Fibroblast of peridontal ligament (primary cell): Measurements from ENCODE around the gene SMTNL2.
"Not testable (repeated sequence)": the region's sequence is repeated elsewhere in the genome, so short reads cannot be mapped to it uniquely, and the experiment has no call there.

Experiments used
- DNase-seq: peaks from one replicate; pipeline ENCODE4 v3.0.0-alpha.2; 2010; ENCODE audit errors: extremely low read depth

Gene SMTNL2

DNA sequence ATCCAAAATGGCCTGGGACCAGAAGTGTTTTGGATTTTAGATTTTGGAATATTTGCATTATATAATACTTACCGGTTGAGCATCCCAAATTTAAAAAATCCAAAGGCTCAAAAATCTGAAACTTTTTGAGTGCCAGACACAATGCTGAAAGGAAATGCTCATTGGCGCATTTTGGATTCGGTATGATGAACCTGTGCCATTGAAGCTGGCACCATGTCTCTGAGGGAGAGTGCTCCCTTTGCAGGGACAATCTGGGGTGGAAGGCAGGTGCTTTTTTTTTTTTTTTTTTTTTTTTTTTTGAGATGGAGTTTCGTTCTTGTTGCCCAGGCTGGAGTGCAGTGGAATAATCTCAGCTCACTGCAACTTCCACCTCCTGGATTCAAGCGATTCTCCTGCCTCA, 17.7 kb downstream of the SMTNL2 start:
- DNase-seq = no peak

- DNase-seq = peak; percentile 79
Measured at GRCh38 chr17:4604111-4604644, 19.8 kb downstream of the SMTNL2 start.

DNA sequence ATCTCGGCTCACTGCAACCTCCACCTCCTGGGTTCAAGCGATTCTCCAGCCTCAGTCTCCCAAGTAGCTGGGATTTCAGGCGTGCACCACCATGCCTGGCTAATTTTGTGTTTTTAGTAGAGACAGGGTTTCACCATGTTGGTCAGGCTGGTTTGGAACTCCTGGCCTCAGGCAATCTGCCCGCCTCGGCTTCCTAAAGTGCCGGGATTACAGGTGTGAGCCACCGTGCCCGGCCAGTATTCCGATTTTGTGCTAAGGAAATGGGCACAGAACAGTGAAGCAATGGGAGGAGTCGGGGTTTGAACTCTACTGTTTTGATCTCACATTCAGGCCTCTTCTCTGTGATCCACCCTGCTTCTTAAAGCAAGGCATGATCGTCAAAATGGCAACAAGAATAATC, 20.4 kb downstream of the SMTNL2 start:
- not testable (repeated sequence) for DNase-seq

DNA sequence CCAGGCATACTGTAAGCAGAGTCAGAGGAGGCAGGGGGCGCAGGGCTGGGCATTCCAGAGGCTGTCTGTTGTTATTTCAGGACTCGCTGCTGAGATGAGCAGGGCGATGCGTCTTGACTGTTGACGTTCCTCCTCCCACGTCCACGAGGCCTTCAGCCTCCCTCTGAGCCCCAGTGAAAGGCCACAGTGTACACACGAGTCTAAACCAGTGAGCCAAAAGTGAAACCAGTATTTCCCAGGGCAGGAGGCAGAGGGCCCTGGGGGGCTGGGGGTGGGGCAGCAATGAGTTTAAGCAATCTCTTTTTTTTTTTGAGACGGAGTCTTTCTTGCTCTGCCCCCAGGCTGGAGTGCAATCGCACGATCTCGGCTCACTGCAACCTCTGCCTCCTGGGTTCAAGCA, 21.5 kb downstream of the SMTNL2 start:
- DNase-seq = peak; percentile 79

GRCh38 chr17:4607261-4607741, 23.0 kb downstream of the SMTNL2 start:
- DNase-seq = no peak

GRCh38 chr17:4607773-4608187, 23.5 kb downstream of the SMTNL2 start:
- DNase-seq = peak; percentile 85

DNA sequence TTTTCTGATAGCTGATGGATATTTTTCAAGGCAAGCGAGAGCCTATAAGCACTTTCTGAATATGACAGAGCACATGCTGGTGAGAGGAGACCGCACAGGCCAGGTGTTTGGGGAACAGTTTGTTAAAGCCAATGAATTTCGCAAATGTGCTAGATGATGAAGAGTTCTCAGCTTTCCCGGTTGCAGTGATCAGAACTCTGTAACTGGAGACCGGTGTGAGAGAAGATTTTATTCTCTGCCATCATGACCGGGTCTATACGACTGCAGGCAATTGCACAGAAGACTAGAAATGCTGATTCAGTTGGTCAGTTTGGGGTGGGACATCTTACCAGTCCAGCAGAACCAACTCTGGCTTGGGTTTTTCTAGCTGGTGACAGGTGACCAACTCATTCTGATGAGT, 25.4 kb downstream of the SMTNL2 start:
- DNase-seq = no peak

DNA sequence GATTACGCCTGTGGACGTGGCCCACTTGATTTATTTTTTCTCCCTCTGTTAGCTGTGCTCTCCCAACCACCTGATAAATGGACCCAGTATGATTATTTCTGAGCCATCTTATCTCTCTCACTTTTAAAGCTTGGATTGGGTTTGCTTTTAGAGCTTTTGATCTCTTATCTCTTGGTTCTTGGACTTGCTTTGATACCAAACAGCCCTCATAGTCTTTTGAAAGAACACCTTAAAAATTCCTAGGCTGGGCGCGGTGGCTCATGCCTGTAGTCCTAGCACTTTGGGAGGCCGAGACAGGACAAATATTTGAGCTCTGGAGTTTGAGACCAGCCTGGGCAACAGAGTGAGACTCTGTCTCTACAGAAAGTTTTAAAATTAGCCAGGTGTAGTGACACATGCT, 25.8 kb downstream of the SMTNL2 start:
- DNase-seq = no peak

DNA sequence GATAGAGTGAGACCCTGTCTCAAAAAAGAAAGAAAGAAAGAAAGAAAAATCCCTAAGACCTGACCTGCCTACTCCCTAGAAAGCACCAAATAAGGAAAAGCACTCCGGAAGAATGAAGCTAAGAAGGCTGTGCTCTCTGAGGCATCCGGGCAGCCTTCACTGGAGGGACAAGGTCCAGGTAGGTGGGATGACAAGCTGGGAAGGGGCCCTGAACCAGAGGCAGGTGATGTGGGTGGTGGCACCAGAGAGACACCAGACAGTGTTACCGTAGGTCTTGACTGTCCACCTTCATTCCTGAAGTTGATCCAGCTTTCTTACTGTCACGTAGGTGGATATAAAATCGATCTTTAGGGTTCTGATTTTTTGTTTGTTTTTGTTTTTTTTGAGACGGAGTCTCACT, 26.3 kb downstream of the SMTNL2 start:
- no peak for DNase-seq

DNA sequence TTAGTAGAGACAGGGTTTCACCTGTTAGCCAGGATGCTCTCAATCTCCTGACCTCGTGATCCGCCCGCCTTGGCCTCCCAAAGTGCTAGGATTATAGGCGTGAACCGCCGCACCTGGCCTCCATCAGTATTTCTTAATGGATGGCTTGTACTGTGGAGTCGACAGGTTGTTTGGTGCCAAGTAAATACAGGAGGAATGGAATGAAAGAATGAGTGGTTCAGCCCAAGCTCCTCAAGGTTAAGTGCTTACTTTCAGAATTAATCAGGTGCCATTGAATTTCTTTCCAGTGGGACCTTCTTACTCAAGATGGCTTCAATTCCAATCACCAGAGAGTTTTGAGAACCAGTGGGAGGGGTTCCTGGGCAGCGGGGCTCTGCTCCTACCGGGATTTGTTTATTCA, 32.1 kb downstream of the SMTNL2 start:
- no peak for DNase-seq

GRCh38 chr17:4617090-4617489, 32.8 kb downstream of the SMTNL2 start:
- DNase-seq = no peak

GRCh38 chr17:4617590-4618351, 33.4 kb downstream of the SMTNL2 start:
- no peak for DNase-seq

DNA sequence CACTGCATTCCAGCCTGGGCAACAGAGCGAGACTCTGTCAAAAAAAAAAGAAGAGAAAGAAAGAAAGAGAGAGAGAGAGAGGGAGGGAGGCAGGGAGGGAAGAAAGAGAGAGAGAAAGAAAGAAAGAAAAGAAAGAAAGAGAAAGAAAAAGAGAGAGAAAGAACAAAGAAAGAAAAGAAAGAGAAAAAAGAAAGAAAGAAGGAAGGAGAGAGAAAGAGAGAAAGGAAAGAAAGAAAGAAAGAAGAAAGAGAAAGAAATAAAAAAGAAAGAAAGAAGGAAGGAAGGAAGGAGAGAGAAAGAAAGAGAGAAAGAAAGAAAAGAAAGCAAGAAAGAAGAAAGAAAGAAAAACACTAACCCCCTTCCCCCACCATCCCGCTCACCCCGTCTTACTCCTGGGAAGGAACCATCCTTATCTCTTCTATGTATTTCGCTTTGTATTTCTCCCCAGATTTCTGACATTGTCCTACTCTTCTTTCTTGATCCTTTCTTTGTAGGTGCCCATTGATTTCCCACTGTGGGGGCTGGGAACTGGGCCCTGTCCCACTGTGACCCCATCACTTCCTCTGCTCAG, 36.3 kb downstream of the SMTNL2 start:
- no peak for DNase-seq

DNA sequence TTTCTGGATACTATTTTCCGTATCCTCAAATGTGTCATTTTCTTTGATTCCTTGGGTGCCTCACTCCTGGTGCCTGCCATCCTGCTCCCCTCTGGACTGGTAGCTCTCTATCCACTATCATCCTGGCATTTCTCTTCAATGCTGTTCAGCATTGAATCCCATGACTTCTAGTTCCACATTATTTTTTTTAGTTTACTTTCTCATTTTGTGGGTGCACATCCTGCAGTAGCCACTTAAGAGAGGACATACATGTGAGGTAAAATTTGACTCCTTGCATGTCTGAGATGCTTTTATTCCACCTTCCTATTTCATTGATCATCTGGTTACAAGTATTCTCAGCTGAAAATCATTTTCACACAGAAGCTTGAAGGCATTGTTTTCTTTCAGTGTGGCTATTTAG, 38.0 kb downstream of the SMTNL2 start:
- DNase-seq = no peak

- peak; percentile 49 for DNase-seq
Measured at GRCh38 chr17:4623249-4623648, 38.9 kb downstream of the SMTNL2 start.

- DNase-seq = peak; percentile 66
Measured at GRCh38 chr17:4624451-4624911, 40.2 kb downstream of the SMTNL2 start.

- peak; percentile 81 for DNase-seq
Measured at GRCh38 chr17:4625181-4625617, 40.9 kb downstream of the SMTNL2 start.

- no peak for DNase-seq
Measured at GRCh38 chr17:4626734-4627256, 42.5 kb downstream of the SMTNL2 start.

GRCh38 chr17:4631431-4631830, 47.1 kb downstream of the SMTNL2 start:
- DNase-seq = no peak

- no peak for DNase-seq
Measured at GRCh38 chr17:4631836-4632580, 47.7 kb downstream of the SMTNL2 start.

DNA sequence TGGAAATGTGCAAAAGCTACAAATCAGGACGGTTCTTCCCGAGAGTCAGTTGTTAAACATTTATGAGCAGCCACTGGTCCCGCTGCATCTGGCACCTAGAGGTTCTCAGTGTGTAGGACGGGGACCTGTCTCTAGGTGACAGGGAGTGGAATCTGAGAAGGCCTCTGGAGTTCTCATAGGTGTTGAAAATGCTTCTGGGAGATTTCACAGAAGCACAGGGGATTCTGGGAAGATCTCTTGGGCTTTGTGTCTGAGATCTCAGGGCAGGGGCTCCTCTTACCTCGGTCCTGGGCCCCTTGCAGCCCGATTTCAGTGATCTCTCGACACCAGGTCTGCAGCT, 48.2 kb downstream of the SMTNL2 start:
- no peak for DNase-seq

GRCh38 chr17:4633643-4634042, 49.3 kb downstream of the SMTNL2 start:
- DNase-seq = no peak
